ENCODE data around the gene GRIN2C. TPM values are rescaled to one million over a fixed set of nuclear protein-coding genes. Genes with fewer than 3 reads are reported as not detected.

GRIN2C gene
- total RNA-seq, 6 experiments from 2014 or later, result 0.05 to 0.07 TPM; not detected in 4

DNA sequence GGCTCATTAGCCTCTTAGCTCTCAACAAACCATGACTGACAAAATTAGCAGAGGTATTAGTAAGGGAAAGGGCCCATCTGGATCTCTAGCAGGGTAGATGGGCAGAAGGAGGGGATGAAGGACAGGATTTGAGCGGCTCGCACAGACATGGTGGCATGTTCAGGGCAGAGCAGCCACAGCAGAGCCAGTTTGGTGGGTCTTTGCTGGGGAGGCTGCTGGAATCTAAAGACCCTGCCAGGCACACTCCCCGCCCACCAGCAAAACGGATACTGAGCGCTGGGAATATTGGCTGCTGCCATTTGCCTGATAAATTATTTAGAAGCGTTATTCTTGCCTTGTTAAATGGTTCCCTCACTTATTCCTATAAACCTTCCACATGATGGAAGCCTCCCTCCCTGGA is 62.8 kb downstream of the GRIN2C start:
- TF ChIP-seq, protein P1, sequence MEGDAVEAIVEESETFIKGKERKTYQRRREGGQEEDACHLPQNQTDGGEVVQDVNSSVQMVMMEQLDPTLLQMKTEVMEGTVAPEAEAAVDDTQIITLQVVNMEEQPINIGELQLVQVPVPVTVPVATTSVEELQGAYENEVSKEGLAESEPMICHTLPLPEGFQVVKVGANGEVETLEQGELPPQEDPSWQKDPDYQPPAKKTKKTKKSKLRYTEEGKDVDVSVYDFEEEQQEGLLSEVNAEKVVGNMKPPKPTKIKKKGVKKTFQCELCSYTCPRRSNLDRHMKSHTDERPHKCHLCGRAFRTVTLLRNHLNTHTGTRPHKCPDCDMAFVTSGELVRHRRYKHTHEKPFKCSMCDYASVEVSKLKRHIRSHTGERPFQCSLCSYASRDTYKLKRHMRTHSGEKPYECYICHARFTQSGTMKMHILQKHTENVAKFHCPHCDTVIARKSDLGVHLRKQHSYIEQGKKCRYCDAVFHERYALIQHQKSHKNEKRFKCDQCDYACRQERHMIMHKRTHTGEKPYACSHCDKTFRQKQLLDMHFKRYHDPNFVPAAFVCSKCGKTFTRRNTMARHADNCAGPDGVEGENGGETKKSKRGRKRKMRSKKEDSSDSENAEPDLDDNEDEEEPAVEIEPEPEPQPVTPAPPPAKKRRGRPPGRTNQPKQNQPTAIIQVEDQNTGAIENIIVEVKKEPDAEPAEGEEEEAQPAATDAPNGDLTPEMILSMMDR (IDR thresholded peaks at IDR 0.05), result no peak
- no peak overlapping the region for H3K4me3 Mint-ChIP-seq
- no peak overlapping the region; the same call in 1 of the 2 replicates for H3K27ac Mint-ChIP-seq
- H3K36me3 Mint-ChIP-seq (ENCODE audit: low read depth), result peaks cover 6% of the 10 kb centered on the region; the same call in 1 of the 2 replicates
- DNase-seq, result no peak
- peaks cover 34% of the 10 kb centered on the region for H3K4me1 Mint-ChIP-seq (ENCODE audit: low read depth)
- H3K27me3 Mint-ChIP-seq (ENCODE audit: insufficient read depth), result peaks cover 2% of the 10 kb centered on the region; the same call in 1 of the 2 replicates
- no peaks in the 10 kb centered on the region for H3K9me3 Mint-ChIP-seq

DNA sequence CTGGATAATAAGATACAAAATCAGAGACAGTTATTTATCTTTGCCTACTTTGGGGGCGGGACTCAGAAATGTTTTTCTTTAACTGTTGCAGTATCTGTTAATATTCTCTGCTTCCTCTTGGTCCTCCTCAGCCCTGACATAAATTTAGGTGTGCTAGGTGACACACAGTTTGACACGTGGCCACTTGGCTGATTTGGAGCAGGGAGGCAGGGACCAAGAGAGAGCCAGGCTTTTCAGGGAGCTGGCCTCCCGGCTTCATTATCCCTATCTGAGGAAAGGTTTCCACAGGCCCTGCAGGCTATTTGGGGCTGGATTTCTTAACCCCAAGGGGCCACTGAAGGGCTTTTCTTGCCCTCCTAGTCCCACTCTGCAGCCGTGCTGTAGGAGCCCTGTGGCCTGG is 63.5 kb downstream of the GRIN2C start:
- no peak for DNase-seq
- TF ChIP-seq, protein P1 (IDR thresholded peaks at IDR 0.05), result no peak
- peaks cover 2% of the 10 kb centered on the region; the same call in 1 of the 2 replicates for H3K27me3 Mint-ChIP-seq (ENCODE audit: insufficient read depth)
- peaks cover 34% of the 10 kb centered on the region for H3K4me1 Mint-ChIP-seq (ENCODE audit: low read depth)
- no peaks in the 10 kb centered on the region for H3K9me3 Mint-ChIP-seq
- peaks cover 6% of the 10 kb centered on the region; the same call in 1 of the 2 replicates for H3K36me3 Mint-ChIP-seq (ENCODE audit: low read depth)
- no peak overlapping the region for H3K27ac Mint-ChIP-seq
- no peak overlapping the region for H3K4me3 Mint-ChIP-seq

DNA sequence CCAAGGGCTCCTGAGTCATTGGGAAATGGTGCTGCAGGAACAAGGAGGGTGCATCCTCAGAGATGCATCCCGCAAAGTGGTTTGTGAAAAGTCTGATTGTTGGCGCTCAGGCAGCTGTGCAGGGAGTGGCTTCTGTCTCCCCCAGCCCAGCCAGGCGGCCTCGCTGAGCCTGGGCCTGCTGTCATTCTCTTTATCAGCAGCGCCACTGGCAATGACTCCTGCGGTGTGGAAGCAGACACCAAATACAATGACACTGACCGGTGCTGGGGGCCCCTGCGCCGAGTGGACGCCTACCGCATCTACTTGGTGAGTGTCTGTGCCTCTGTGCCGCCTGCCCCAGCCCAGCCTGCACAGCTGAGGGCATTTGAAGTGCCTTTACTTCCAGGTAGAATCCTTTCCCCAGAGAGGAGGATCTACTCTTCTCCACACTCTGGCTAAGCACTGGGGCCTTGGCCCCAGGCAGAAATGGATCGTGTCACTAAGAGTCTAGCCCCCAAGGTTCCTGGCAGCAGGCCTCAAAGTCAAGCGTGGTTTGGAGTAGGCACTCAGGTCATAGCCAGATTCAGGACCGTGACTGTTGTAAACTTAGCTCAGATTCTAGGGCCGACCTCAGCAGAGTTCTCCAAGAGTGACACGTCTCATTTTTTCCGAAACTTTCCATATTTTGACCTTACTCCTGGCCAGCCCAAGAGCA is 64.2 kb downstream of the GRIN2C start:
- Mint-ChIP-seq H3K4me1 (ENCODE audit: low read depth) (peaks cover 34% of the 10 kb centered on the region), H3K36me3 (ENCODE audit: low read depth) (peaks cover 6% of the 10 kb centered on the region; the same call in 1 of the 2 replicates), H3K27ac (no peak overlapping the region), H3K4me3 (no peak overlapping the region), H3K9me3 (no peaks in the 10 kb centered on the region), H3K27me3 (ENCODE audit: insufficient read depth) (peaks cover 2% of the 10 kb centered on the region; the same call in 1 of the 2 replicates)
- TF ChIP-seq, protein P1 (IDR thresholded peaks at IDR 0.05), result no peak
- no peak for DNase-seq

- DNase-seq, result no peak
- TF ChIP-seq, protein P1 (IDR thresholded peaks at IDR 0.05), result no peak
- no peak overlapping the region for H3K27ac Mint-ChIP-seq
- peaks cover 2% of the 10 kb centered on the region; the same call in 1 of the 2 replicates for H3K27me3 Mint-ChIP-seq (ENCODE audit: insufficient read depth)
- H3K4me3 Mint-ChIP-seq, result no peak overlapping the region
- peaks cover 10% of the 10 kb centered on the region for H3K4me1 Mint-ChIP-seq (ENCODE audit: low read depth)
- H3K9me3 Mint-ChIP-seq, result no peaks in the 10 kb centered on the region
- H3K36me3 Mint-ChIP-seq (ENCODE audit: low read depth), result 0 out of 2 replicates have a peak, but pooled peaks cover 5% of the 10 kb centered on the region
Observed at GRCh38 chr17:74792586-74793105, 67.0 kb downstream of the GRIN2C start.

Other genes starting within 250 kb of the GRIN2C start
- not detected for gene CD300E, start 236.1 kb downstream of the GRIN2C start, total RNA-seq (2021; fragmentation: NEBNext Ultra II Directional; extraction: Animal tissue kit (Norgen Biotek cat#: 25700))
- not detected for gene CD300LF, start 147.0 kb downstream of the GRIN2C start, total RNA-seq (2021; fragmentation: NEBNext Ultra II Directional; extraction: Animal tissue kit (Norgen Biotek cat#: 25700))
- gene RAB37, start 122.6 kb downstream of the GRIN2C start, total RNA-seq (2021; fragmentation: NEBNext Ultra II Directional; extraction: Animal tissue kit (Norgen Biotek cat#: 25700)), result under 1 TPM in 3 of 6 experiments, not detected in 3; 0.11 to 0.28 (median 0.12) TPM
- gene NHERF1, start 111.3 kb downstream of the GRIN2C start, total RNA-seq (2021; fragmentation: NEBNext Ultra II Directional; extraction: Animal tissue kit (Norgen Biotek cat#: 25700)), result 10 to 100 TPM; 15.7 to 18.9 (median 17.5) TPM
- gene NAT9, start 83.5 kb downstream of the GRIN2C start, total RNA-seq (2021; fragmentation: NEBNext Ultra II Directional; extraction: Animal tissue kit (Norgen Biotek cat#: 25700)), result 10 to 100 TPM; 40.9 to 50.7 (median 46.6) TPM
- 10 to 100 TPM; 25.5 to 35.5 (median 33.9) TPM for gene FDXR, start 13.1 kb upstream of the GRIN2C start, total RNA-seq (2021; fragmentation: NEBNext Ultra II Directional; extraction: Animal tissue kit (Norgen Biotek cat#: 25700))
- not detected for gene FADS6, start 33.7 kb upstream of the GRIN2C start, total RNA-seq (2021; fragmentation: NEBNext Ultra II Directional; extraction: Animal tissue kit (Norgen Biotek cat#: 25700))
- gene USH1G, start 63.4 kb upstream of the GRIN2C start, total RNA-seq (2021; fragmentation: NEBNext Ultra II Directional; extraction: Animal tissue kit (Norgen Biotek cat#: 25700)), result not detected
- gene OTOP2, start 64.4 kb upstream of the GRIN2C start, total RNA-seq (2021; fragmentation: NEBNext Ultra II Directional; extraction: Animal tissue kit (Norgen Biotek cat#: 25700)), result not detected
- gene OTOP3, start 76.0 kb upstream of the GRIN2C start, total RNA-seq (2021; fragmentation: NEBNext Ultra II Directional; extraction: Animal tissue kit (Norgen Biotek cat#: 25700)), result not detected
- gene HID1, start 112.9 kb upstream of the GRIN2C start, total RNA-seq (2021; fragmentation: NEBNext Ultra II Directional; extraction: Animal tissue kit (Norgen Biotek cat#: 25700)), result under 1 TPM; 0.40 to 0.96 (median 0.56) TPM
- gene CDR2L, start 127.7 kb upstream of the GRIN2C start, total RNA-seq (2021; fragmentation: NEBNext Ultra II Directional; extraction: Animal tissue kit (Norgen Biotek cat#: 25700)), result 10 to 100 TPM; 27.5 to 35.8 (median 30.4) TPM
- 10 to 100 TPM; 39.2 to 50.6 (median 47.8) TPM for gene MRPL58, start 152.8 kb upstream of the GRIN2C start, total RNA-seq (2021; fragmentation: NEBNext Ultra II Directional; extraction: Animal tissue kit (Norgen Biotek cat#: 25700))
- 100 to 1,000 TPM; 362 to 410 (median 386) TPM for gene ATP5PD, start 187.1 kb upstream of the GRIN2C start, total RNA-seq (2021; fragmentation: NEBNext Ultra II Directional; extraction: Animal tissue kit (Norgen Biotek cat#: 25700))
- 10 to 100 TPM; 20.3 to 24.0 (median 21.3) TPM for gene KCTD2, start 187.3 kb upstream of the GRIN2C start, total RNA-seq (2021; fragmentation: NEBNext Ultra II Directional; extraction: Animal tissue kit (Norgen Biotek cat#: 25700))
- 10 to 100 TPM; 13.9 to 25.0 (median 21.1) TPM for gene SLC16A5, start 228.1 kb upstream of the GRIN2C start, total RNA-seq (2021; fragmentation: NEBNext Ultra II Directional; extraction: Animal tissue kit (Norgen Biotek cat#: 25700))

Data from HFFc6 (cell line).